VCaP (cell line): Measurements from ENCODE around the gene TAP2.

Experiments used
- H3K27ac ChIP-seq: fragments of 450-650 bp; 2 replicates; pipeline ENCODE4 v1.5.1; 2017
- TF ChIP-seq, protein P1 (sequence below): fragments of 450-650 bp; conservative IDR thresholded peaks from 2 replicates; pipeline ENCODE4 v1.5.1; 2017; ENCODE audit warnings: mild to moderate bottlenecking, moderate library complexity

TAP2 gene

GRCh38 chr6:32799740-32800139, 38.8 kb downstream of the TAP2 start:
- TF ChIP-seq, protein P1, sequence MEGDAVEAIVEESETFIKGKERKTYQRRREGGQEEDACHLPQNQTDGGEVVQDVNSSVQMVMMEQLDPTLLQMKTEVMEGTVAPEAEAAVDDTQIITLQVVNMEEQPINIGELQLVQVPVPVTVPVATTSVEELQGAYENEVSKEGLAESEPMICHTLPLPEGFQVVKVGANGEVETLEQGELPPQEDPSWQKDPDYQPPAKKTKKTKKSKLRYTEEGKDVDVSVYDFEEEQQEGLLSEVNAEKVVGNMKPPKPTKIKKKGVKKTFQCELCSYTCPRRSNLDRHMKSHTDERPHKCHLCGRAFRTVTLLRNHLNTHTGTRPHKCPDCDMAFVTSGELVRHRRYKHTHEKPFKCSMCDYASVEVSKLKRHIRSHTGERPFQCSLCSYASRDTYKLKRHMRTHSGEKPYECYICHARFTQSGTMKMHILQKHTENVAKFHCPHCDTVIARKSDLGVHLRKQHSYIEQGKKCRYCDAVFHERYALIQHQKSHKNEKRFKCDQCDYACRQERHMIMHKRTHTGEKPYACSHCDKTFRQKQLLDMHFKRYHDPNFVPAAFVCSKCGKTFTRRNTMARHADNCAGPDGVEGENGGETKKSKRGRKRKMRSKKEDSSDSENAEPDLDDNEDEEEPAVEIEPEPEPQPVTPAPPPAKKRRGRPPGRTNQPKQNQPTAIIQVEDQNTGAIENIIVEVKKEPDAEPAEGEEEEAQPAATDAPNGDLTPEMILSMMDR = no peak
- no peak overlapping the region for H3K27ac ChIP-seq

- TF ChIP-seq, protein P1 = no peak
- H3K27ac ChIP-seq = no peak overlapping the region
Observed at GRCh38 chr6:32799168-32799567, 39.4 kb downstream of the TAP2 start.

- H3K27ac ChIP-seq = no peak overlapping the region
- TF ChIP-seq, protein P1 = peak; percentile 80
Observed at GRCh38 chr6:32796848-32797776, 41.4 kb downstream of the TAP2 start.

- TF ChIP-seq, protein P1 = no peak
- H3K27ac ChIP-seq = no peak overlapping the region
Observed at GRCh38 chr6:32794510-32794909, 44.0 kb downstream of the TAP2 start.

DNA sequence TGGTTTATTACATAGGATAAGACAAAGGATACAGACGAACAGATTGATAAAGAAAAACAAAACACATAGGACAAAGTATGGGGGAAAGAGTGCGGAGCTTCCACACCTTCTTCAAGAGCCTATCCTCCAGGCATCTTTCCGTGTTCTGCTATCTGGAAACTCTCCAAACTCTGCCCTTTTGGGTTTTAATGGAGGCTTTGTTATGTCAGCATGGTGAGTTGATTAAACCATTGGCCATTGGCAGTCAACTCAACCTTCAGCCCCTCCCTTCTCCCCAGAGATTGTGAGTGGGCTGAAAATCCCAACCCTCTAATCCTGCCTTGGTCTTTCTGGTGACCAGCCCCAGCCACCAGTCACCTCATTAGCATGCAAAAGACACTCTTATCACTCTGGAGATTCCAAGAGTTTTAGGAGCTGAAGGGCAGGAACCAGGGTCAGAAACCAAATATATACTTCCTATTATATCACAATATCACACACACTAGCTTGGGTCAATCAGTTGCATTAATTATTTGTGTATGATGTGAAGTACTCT, 45.6 kb downstream of the TAP2 start:
- TF ChIP-seq, protein P1 = no peak
- no peak overlapping the region for H3K27ac ChIP-seq

- TF ChIP-seq, protein P1 = no peak
- no peak overlapping the region for H3K27ac ChIP-seq
Observed at GRCh38 chr6:32790306-32790705, 48.2 kb downstream of the TAP2 start.
